GF-D8 (cell line): ENCODE data around the gene SH3PXD2A.

ENCODE experiments used
- DNase-seq: peaks from one replicate; lab custom pipeline; 2025; lab: John Stamatoyannopoulos, UW

The SH3PXD2A gene

DNA sequence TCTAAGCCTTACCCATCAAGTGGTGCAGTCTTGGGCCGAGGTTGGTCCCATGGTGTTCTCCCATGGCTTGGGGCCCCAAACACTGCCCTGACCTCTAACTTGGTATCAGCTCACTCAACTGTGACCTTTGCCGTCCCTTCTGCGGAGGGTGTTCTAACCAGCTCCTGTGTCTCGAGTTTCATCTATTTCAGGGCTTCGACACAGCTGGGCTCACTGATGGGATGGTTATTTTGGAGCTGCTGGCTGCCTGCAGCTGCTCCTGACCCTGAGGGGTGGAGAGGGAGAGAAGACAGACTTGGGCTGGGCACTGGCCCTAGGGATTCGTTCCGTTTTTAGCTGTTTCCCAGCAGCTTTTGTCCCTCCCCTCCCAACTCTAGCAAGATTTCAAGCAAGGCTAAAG, 274.9 kb downstream of the SH3PXD2A start:
- no peak for DNase-seq

DNA sequence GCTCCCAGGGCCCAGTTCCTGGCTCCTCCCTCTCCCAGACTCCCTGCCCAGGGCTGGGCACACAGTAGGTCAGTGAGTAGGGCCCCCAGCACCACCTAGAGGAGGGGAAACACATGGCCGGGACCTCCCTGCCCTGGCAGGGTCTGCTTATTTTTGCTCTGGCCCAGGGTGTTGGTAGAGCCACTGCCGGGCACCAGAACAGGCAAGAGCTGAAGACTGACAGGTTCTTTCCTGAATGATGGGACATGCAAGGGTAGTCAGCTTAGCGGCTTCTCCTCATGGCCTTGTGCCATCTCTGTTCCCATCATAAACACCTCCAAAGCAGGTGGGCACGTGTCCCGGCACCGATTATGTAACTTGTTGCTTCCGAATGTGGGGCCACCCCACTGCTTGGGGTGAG, 275.4 kb downstream of the SH3PXD2A start:
- no peak for DNase-seq

DNA sequence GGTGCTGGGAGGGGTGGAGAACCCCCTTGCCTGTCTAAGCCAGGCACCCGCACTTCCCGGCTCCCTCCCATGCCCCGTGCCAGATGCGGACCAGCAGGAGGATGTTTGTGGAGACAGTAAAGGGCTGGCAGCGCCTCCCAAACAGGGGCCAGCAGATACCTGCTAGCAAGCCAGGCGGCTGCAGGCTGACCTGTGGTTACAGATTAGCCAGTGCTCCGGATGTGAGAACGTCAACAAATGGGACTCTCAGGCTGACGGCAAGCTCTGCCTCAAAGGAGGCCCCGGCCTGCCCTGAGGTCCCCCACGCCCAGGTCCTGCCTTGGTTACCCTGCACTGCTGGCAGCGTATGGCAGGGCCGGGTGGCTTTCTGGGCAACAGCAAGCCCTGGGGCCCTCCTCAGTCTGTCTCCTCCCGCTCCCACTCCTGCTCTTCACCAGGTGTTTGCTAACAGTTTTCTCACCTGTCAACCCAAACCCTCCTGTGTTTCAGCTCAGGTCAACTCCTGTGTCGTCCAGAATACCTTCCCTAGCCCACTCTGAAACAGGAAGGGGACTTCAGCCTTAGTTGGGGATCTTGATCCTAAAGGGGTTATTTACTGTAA, 276.5 kb downstream of the SH3PXD2A start:
- no peak for DNase-seq

DNA sequence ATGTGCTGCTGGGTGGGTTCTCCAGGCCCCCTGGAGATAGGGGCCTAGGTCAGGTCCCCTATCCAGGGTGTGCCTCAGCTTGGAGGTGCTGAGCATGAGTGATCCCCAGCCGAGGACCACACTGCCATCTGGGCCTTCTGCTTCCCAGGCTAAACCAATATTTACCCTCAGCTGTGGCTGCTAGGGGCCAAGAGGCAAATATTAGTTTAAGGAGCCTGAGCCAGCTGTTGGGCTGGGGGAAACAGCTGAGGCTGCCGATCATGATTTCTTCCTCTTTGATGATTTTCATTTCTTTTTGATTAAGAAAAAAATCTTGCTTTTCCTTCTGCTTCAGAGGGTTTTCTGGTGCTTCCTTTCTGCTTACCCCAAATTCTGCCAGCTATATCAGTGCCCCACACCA, 278.5 kb downstream of the SH3PXD2A start:
- no peak for DNase-seq

DNA sequence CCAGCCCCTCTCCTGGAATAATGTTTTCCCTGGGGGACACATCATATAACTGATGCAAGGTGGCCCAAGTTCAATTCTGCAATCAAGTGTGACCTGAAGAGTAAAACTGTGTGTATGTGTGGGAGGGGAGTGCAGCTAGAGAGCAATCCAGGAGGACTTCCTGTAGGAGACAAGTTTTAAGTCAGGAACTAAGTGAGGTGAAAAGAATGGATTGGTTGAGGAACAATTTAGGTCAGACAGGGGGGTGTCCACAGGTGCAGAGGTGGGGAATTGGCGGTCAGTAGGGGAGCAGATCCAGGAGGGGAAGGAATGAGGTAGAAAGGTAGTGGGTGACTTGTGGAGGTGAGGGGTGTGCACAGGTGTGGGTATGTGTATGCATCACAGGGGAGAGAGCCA, 279.3 kb downstream of the SH3PXD2A start:
- no peak for DNase-seq

DNA sequence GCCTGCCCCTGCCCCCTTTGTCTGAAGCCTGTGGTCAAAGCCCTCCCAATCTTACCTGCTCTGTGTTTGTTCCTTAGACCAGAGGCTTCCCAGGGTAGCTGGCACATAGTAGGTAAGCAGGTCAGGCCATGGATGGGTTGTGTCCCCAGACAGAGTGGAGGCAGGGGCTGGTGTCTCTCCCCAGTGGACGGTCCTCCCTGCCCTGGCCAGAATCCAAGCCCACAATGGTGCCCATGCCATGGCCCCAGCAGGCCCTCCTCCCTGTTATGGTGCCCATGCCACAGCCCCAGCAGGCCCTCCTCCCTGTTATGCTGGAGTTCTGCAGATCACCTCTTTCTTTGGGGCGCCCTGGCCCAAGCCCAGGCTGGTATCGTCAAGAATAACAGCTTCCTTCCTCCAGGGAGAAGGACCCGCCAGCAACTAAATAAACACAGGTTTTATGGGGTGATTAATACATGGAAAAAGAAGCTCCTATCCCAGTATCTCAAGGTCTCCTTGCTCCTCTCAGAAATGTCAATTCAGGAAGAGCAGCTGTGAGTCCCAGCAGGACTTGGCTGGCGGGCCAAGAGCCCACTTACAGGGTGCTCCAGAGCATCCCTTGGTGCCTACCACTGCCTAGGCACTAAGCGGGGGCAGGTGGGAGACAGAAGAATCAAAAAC, 279.8 kb downstream of the SH3PXD2A start:
- DNase-seq, result no peak

DNA sequence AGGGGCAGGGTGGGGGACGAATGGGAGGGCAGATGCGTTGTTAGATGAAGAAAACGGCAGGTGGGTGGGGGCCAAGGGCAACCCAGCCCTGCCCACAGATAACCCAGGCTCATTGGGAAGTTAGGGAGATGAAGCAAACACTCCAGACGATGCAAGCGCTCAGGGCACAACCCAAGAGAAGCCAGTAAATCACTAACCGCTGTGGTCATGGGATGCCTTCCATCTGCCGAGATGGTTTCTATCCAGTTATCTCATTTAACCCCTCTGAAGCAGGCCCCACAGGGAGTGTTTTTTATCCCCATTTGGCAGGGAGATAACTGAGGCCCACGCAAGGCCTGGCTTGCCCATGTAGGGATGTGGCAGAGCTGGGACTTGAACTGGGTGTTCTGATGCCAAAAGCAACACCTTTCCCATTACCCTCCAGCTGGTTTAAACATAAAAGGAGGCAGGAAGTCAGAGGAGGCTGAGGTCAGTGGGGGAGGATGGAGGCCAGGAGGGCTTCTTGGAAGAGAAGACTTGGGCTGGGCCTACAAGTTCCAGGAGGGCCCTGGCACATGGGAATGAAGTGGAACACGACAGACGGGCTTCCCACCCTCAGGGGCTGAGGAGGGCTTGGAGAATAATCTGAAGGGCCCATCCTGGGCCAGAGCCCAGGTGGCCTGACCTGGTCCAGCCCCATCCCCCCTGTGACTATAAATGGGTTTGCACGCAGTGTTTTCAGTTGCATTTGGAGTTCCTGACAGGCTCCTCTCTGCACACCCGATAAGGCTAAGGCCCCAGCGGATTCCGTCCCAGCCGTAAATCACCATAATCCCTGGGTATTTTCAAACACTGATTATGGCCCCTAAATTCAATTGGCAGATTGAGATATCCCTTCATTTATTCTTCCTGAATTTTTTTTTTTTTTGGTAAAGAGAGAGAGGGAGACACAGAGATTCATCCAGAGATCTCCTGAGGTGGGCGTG, 281.0 kb downstream of the SH3PXD2A start:
- DNase-seq, result no peak

DNA sequence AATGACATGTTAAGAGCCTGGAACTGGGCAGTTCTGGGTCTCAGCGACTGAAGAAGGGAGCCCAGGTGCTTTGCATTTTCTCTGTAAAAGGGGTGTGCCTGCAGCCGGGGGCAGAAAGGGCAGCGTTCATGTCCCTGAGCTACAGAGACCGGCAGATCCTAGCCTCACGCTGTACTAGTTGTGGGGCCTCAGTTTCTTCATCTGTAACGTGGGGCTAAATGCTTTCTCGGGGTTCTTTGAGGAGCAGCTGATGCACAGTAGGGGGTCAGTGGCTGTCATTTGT, 282.2 kb downstream of the SH3PXD2A start:
- no peak for DNase-seq

DNA sequence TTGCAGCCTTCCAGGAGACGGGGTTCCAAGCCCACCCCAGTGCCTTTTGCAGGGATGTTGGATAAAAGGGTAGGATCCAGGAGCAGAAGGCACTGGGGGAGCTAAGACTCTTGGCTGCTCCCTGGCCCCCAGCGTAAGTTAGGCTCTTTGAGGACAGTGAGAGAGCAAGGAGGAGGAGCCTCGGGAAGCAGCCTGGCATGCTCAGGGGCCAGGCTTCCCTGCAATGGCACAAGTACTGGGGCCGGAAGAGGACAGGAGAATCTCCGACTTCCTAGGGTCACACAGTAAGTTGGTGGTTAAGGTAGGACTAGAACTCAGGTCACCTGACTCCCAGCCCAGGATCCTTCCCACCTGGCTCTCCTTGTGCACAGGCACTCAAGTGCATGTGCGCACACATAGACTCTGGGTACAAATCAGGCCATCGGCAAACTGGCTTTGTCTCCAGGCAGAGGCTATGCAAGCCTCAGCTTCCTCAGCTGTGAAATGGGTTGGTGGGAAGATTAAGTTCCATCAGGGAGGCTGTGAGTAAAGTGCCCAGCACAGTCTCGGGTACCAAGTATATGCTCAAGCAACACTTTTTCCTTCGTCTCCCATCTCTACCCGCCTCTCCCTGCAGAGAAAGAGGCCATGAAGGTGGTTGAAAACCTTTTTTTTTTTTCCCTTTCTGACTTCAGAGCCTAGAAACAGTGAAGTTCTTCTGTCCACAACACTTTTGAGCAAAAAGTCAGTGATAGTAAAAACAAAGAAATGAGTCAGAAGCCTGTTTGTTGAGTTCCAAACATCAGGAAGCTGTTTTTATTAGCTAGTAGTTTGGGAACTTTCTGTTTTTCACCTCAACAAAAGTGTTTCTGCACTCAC, 282.8 kb downstream of the SH3PXD2A start:
- DNase-seq, result no peak

DNA sequence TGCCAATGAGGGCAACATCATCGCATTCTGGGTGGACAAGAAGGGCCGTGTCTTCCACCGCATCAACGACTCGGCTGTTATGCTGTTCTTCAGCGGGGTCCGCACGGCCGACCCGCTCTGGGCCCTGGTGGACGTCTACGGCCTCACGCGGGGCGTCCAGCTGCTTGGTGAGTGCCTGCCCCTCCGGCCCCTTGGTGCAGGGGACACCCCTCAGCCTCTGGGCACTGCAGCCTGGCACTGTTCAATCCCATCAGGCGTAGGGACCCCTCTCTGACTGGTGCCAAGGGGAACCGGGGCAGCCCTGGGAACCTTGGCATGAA, 283.8 kb downstream of the SH3PXD2A start:
- no peak for DNase-seq

DNA sequence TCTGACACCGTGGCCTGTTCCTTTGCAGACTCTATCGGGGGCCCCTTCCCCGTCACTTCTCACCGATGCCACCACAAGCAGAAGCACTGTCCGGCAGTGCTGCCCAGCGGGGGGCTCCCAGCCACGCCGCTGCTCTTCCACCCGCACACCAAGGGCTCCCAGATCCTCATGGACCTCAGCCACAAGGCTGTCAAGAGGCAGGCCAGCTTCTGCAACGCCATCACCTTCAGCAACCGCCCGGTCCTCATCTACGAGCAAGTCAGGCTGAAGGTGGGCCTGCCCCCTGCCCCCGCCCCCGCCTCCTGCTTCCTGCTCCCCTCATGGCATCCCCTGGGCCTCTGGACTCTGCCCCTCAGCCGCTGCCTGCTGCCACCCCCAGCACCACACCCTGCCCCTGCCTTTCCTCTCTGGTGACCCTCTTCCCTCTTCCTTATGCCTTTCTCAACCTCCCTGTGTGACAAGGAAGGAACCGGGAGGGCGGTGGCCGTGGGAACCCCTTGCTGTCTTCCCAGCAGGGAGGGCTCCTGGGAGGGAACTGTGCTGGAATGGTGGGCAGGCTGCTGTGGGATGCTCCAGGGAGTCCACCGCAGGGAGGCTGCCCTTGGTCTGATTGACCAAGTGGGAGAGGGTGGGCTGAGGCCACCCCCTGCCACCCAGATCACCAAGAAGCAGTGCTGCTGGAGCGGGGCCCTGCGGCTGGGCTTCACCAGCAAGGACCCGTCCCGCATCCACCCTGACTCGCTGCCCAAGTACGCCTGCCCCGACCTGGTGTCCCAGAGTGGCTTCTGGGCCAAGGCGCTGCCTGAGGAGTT, 284.3 kb downstream of the SH3PXD2A start:
- DNase-seq, result no peak

DNA sequence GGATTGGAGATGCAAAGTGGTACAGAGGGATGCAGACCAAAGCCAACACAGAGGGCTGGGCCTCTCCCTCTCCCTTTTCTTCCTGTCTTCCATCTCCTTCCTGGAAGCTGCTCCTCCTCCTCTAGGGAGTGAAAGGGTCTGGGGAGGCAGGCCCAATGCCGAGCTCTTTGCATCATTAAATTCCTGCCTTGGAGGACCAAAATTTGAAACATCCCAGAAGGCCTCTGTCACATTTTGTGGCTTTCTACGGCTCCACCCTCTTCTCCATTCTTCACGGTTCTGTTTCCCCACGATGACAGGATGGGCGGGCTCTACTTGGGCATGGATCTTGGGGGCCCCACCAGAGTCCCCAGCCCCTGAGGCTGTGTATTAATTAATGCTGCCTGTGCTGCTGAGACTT, 285.5 kb downstream of the SH3PXD2A start:
- no peak for DNase-seq

DNA sequence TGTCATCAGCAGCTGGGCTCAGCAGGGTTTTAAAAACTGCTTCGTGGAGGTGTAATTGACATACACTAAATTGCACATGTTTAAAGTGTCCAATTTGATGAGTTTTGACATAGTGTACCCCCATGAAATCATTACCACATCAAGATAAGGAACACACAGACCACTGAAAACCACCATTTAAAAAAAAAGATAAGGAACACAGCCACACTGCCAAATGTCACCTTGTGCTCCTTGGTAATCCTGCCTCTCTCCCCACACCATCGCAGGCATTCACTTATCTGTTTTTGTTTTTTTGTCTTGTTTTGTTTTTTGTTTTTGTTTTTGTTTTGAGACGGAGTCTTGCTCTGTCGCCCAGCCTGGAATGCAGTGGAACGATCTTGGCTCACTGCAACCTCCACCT, 286.9 kb downstream of the SH3PXD2A start:
- no peak for DNase-seq

DNA sequence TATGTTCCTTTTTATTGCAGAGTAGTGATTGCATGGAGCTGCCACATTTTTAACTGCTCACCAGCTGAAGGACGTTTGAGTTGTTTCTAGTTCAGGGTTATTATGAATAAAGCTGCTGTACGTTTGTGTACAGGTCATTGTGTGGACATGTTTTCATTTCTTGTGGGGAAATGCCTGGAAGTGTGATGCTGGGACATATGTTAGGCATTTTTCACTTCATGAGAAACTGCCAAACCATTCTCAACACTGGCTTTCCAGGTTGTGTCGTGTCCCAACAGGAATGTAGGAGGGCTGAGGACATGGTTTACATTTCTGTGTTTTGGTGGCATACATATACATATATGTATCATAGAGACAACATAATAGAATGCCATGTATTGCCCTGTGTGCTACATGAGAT, 288.8 kb downstream of the SH3PXD2A start:
- DNase-seq, result no peak

DNA sequence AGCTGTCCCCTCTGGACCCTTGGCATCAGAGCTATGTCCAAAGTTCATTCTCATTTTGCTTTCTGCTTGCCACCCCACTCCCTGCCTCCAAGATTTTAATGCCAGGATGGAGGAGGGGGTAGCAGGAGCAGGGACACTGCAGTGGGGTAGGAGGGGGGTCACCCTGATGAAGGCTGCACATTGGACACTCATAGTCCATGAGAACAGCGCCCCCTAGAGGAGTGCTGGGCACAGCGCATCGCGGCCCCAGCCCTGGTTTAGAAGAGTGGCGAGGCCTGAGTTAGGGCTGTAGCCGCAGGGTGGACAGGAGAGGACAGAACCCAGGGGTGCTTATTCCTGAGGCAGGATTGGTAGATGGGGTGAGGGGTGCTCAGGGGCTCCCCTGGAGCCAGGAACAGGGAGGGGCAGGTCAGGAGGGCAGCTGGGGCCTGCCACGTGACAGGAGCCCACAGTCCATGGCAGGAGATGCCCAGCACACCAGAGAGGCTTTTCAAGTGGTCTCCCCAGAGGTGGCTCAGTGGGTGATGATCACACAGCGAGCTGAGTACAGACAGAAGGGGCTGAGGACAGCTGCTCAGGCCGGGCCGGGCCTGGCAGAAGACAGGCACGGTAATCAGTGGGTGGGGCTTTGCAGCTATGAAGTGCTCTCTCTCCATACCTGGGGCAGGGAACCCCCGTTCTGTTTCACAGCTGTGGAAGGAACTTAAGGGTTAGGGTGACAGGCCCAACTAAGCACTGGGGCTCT, 290.4 kb downstream of the SH3PXD2A start:
- no peak for DNase-seq

DNA sequence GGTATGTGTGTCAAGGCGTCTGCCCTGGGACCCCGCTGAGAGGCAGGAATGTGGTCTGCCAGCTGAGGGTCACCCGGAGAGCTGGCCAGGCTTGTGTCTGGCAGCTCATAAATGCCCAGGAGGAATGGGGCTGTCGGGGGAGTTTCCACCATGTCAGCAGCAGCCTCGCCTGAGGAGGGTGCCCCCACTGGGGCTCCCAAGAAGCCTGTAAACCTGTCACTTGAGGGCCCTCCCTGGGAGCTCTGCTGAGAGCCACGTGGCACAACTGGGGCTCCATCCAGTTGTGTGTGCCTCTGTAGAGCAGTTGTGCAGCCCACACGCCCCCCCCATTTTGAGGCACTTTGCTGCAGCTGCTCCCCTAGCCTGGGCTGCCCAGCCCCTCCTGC, 291.3 kb downstream of the SH3PXD2A start:
- DNase-seq, result no peak

DNA sequence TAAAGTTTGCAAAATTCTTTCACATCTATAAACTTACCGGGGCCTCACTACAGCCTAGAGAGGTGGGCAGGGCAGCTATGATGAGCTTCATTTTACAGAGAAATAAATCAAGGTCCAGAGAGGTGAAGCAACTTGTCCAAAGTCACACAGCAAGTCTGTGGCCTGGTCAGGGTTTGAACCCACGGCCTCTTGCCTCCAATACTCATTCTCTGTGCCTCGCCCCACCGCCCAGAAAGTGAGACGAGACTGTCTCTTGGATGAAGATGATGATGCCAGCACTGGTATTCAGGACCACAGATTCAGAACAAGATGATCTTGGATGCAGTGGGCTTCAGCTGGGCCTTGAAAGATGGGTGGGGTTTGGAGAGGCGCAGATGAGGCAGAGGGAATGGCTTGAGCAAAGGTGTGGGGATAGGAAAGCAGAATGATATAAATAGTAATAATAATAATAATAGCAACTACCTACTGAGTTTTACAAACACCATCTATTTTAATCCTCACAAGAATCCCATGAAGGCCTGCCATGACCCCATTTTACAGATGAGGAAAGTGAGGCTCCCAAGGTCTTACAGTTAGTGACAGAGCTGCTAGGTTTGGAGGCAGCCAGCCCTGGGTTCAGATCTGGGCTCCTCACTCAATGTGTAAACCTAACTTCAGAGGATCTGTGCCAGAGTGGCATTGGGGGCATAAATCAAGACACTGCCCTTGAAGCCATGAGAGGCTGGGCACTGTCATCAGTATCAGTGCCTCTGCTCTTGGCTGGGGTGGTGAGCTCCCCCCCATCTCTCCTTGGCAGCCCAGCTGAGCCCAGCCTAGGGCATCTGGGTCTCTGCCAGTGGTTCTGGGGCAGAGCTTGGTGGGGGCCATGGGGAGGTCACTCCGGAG, 291.9 kb downstream of the SH3PXD2A start:
- DNase-seq, result no peak

DNA sequence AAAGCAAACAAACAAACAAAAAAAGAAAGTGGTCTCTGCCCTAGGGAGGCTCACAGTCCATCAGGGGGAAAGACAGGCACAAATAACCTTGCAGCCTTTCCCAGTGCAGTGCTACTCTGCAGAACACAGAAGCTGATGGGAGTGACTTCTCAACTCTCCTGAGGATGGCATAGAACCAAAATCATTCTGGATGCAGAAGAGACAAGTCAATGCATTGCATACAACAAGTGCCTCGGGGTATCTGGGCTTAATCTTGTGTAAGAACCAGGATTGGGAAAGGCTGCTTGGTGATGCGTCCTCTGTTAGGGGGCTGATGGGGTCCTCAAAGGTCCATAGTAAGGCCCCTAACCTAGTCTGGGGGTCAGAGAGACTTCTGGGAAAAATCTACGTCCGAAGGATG, 293.0 kb downstream of the SH3PXD2A start:
- no peak for DNase-seq

DNA sequence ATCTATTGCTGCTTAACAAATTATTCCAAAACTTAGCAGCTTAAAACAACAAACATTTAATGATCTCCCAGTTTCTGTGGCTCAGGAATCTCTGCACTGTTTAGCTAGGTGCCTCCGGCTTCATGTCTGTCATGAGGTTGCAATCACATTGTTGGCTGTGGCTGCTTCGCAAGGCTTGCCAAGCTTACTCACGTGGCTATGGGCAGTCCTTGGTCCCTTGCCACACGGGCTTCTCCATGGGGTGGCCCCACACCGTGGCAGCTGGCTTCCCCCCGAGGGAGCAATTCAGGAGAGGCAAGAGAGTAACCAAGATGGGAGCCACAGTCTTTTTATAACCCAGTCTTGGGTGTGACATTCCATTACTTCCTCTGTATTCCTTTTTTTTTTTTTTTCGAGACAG, 294.5 kb downstream of the SH3PXD2A start:
- no peak for DNase-seq

DNA sequence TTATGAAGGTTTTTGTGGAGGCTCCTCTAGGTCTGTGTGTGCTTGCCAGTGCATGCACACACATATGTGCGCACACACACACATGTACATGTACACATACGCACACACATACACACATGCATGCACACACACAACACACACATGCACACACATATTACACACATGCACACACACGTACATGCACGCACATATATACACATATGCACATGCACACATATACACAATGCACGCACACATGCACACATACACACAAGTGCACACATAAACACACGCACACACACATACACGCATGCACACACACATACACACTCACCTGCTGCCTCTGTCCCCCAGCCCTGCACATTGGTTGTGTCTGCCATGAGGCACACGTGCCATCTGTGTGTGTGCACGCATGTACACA, 295.6 kb downstream of the SH3PXD2A start:
- DNase-seq, result no peak
